ENCODE results near the gene BYSL.

GRCh38 chr6:41900861-41901260 lies 20.4 kb upstream of the BYSL start:
- TF ChIP-seq POLR2A (IDR thresholded peaks at IDR 0.05) (no peak), CTCF (IDR thresholded peaks at IDR 0.05) (no peak), EP300 (IDR thresholded peaks at IDR 0.05) (no peak)
